Stimulated activated CD8-positive, alpha-beta memory T cell treated with anti-CD3 and anti-CD28 coated beads, Interleukin-2, amount 100 ng/mL, for 48 hours (primary cell): Measurements from ENCODE around the gene MYT1.
A peak's percentile ranks its signal among the peaks of the same experiment; 100 is the strongest.

Experiments
- DNase-seq, 2 donors: peaks; one replicate each; pipeline ENCODE4 v3.0.0-alpha.2; 2020; ENCODE audit warnings: low read depth in 2 of 2

MYT1 gene

DNA sequence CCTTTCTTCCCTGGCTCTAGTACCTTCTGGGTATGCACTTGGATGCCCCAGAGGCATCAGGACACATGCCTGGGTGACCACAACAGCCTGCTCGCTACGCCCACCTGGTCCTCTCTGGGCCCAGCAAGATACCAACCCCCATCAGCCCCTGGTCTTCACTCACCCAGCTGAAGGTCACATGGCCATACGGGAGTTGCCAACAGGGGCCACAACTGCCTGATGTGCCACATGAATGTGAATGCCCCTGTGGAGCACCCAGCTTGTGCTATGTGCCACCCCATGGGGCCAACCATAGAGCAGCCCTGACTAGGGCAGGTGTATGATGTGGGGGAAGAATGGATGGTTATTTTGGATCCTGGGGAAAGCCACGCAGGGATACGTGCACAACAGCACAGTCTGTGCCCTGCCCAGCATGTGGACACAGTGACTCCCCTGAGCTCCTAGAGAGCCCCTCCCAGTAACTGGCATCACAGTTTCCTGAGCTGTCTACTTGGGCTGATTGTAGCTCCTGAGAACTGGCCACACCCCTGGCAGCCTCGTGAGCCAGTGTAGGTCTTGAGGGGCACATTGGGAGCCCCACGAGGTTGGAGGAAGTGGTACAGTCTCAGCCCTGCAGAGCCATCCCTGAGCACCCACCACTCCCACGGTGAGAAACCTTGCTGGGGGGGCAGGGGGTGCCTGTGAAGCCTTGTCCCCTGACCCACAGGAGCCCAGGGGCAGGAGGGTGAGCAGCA, 80.8 kb downstream of the MYT1 start:
- DNase-seq = no peak

DNA sequence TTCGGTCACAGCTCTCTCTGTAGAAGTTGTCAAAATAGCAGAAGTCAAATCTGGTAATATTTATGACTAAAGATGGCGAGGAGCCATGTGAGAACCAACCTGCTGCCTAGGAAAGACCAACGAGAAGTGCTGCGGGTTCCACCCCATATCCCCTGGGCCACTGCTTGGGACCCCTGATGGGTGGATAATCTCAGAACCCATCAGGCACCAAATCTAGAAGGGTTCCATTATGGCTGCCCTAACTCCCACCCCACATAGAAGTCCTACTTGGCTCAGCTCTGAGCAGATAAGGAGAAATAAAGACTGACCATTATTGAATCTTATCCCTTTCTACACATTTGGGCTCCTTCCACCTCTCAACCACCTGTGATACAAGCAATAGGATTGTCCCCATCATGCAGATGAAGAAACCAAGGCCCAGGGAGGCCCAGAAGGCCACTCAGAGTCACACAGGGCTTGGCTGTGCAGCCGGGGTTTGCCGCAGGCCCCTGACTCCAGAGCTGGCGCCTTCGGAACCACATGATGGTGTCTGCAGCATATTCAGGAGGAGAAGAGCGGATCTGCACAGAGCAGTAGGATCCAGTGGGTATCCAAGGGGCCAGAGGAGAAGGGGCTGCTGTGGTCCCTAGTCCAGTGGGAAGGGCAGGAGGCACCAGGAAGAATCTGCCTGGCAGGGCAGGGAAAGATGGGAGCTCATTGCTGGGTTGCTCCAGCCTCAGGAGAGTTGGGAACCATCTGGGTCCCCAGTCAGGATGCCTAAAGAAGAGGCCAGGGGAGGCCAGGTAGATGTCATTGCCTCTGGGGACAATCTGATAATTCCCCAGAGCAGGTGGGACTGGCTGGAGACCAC, 81.7 kb downstream of the MYT1 start:
- no peak for DNase-seq

DNA sequence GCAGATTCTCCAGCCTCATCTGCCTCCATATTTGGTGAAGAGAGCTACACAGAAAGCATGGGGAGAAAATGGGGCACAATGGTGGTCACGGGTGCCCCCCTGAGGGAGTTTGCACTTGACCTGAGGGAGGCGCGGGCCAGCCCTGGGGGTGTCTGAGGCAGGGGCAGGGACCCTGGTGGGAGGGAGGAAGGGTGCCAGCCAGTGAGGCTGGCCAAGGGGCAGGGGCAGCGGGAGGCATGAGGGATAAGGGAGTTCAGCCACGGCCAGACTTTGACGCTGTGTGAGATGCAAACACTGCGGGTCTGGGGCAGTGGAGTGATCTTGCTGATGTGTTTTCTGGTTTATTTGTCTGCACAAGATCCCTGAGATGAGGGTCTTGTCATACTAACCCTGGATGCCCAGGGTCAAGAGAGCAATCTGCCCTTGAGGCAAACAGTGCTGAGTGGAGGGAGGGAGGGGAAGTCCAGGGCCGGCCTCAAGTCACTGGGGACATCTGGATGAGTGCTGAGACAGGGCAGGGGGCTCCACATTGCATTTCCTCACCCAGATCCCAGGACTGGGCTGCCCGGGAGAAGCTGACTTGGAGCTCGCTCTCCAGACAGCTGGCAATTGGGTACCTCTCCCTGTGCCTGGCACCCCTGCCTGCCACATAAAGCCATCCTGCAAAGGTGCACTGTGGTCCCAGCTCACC, 82.5 kb downstream of the MYT1 start:
- DNase-seq = no peak

DNA sequence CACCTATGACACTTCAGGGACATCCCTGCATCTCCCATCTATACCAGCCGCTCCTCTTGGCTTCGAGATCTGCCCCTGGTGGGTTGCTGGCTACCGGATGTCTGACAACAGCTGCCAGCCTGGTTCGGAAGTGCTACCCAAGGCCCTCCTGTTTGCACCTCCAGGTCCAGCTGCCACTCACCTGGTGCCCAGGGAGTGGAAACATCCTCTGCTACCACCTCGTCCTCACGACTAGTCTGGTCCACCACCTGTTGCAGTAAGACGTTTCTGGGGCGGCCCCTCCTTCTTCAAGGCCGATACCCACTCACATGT, 83.0 kb downstream of the MYT1 start:
- DNase-seq = no peak

DNA sequence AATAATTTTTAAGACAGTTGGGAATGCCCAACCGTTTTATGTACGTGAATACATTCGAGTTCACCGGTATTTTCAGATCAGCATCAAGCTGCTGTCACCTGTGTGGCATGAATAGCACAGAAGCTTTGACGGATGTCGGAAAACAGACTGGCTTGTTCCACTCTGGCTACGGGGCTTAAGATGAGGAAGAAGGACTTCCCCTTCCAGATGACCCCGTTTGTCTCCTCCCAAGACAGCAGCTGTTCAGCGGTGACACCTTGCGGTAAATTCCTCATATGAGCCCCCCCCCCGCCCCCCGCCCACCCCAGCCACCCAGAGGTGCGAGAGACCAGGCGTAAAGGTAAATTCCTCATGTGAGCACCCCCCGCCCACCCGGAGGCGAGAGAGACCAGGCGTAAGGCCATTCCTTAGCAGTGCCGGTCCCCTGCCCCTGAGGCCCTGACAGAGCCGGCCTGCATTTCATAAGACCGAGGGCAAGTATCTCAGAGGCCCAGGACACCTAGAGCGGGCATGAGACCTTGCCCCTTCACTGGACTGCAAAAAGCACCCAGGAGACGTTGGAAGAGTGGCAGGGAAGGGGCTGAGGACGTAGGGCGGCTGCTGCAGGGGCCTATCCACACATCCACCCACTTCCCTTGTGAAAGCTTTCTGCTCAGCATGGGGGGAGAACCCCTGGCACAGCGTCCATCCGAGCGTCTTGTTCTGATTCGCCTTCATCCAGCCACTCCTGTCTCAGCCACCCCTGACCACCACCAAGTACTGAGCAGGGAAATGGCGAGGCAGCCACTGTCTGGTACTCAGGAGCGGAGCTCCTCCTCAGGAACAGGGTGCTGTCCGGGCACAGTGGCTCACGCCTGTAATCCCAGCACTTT, 84.0 kb downstream of the MYT1 start:
- DNase-seq = no peak

DNA sequence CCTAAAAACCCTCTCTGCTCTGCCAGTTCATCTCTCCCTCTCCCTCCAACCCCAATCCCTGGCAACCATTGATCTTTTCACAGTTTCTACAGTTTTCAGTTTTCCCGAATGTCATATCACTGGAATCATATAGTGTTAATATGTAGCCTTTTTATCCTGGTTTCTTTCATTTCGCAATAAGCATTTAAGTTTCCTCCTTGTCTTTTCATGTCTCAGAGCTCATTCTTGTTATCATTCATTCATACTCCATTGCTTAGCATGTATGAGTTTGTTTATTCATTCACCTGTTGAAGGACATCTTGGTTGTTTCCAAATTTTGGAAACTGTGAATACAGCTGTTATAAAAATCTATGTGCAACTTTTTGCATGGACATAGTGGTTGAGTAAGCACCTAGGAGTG, 85.8 kb downstream of the MYT1 start:
- no peak for DNase-seq

DNA sequence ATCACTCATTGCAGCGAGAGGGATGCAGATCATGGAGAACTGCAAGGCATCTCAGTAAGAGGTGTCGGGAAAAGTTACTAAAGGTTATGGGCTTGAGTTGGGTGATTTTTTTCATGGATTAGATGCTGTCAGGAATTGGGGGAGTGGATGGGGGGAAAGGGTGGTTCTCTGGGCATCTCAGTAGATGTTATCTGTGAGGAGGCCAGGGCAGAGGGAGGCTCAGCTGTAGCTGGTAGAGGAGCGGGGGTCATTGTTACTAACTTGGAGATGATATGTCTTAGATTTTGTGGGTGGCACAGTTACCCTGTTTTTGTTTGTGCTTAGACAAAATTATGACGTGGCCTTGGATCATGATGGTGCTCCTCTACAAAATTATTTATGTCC, 88.7 kb downstream of the MYT1 start:
- no peak for DNase-seq

DNA sequence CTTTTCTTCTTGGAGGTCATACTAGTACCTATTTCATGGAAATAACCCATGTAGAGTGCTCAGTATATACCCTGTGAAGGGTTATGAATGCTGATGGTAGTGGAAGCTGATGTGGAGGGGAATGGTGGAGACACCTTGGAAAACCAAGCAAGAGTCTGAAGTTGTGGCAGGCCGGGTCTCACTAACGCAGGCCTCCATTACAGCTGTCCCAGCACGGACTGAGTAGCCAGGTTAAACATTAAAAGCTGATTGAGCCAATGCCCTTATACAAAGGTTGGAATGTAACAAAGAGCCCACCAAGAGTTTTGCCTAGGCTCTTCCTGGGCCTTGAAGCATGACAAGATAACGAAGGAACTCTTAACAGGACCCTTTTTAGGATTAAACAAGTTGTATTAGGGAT, 89.2 kb downstream of the MYT1 start:
- no peak for DNase-seq

DNA sequence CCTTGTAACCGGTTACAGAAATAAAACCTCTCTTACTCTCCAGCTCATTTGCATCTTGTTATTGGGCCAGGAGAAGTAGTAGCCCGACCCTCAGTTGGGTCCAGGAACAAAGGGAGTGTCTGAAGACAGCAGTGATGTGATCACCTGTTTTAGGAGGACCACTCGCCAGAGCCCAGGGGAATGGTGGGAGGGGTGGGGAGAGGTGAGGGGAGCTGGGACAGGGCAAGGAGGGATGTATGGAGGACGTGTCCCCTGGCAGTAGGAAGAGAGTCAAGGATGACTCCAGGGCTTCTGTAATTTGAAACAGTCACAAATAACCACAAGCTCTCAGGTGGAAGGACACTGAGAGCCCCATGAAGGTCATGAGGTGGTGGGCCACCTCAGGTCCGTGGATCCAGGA, 89.9 kb downstream of the MYT1 start:
- DNase-seq = no peak

DNA sequence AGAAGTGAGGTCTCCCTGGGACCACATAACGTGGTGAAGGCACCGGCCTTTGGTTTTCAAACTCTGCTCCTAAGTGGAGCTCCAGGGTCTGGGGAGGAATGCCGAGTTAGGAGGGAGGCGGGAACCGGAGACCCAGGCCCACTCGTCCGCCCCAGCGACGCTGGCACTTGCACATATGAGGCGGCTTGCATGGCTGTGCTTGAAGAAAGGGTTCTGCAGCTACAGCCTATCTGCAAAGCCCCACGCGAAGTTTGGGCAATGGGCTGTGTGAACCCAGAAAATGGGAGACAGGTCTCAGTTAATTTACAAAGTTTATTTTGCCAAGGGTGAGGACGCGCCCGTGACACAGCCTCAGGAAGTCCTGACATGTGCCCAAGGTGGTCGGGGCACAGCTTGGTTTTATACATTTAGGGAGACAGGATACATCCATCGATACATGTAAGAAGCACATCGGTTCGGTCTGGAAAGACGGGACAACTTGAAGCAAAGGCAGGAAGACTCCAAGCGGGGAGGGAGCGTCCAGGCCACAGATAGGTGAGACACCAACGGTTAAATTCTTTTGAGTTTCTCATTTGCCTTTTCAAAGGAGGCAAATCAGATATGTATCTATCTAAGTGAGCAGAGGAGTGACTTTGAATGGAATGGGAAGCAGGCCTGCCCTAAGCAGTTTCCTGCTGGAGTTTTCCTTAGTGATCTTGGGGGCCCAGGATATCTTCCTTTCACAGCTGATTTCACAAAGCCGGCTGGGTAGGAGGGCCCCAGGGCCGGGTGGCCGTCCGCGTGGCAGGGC, 90.5 kb downstream of the MYT1 start:
- no peak for DNase-seq

DNA sequence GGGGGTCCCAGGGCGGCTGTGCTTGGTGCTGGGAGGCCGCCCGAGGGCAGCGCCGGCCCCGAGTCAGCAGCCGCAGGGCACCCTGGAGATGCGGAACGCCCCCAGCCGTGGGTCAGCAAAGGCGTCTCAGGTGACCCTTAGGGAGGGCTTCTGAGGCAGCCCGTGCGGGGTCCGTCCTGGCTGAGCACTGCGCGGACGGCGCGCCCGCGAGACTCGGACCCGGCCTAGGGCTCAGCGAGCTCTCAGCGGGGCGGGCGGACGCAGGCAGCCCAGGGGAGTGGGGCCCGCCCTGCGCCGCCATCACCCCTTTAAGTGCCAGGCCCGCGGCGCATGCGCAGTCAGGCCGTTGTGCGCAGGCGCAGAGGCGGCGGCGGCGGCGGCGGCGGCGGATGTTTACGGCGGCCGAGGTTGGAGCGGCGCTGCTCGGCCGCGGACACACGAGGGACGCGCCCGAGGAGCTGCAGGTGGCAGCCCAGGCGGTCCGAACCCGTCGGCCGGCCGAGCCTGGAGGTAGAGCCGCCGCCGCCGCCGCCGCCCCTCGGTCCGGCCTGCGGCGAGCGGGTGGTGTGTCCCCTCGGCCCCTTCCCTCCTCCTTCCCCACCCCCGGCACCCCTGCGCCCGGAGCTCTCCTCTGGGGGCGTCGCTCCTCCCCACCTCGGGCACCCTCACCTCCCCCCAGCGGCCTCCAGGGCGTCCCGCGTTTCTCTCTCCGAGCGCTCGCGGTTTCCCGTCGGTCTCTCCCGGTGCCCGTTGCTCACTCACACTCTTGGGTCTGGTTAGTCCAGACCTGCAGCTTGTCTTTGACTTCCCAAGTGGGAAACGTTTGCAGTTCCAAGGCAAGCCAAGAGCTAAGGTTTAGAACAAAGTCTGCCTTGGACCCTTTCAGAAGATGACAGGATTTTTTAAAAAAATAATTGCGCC, 91.4 kb downstream of the MYT1 start, which contains the start of gene PCMTD2:
Gene PCMTD2, plus strand, starts transcription at position 388 of the 921 bp plus-strand sequence. CDS start 4,218 bp downstream, outside the sequence.
- DNase-seq = peak; percentile 77 to 83

DNA sequence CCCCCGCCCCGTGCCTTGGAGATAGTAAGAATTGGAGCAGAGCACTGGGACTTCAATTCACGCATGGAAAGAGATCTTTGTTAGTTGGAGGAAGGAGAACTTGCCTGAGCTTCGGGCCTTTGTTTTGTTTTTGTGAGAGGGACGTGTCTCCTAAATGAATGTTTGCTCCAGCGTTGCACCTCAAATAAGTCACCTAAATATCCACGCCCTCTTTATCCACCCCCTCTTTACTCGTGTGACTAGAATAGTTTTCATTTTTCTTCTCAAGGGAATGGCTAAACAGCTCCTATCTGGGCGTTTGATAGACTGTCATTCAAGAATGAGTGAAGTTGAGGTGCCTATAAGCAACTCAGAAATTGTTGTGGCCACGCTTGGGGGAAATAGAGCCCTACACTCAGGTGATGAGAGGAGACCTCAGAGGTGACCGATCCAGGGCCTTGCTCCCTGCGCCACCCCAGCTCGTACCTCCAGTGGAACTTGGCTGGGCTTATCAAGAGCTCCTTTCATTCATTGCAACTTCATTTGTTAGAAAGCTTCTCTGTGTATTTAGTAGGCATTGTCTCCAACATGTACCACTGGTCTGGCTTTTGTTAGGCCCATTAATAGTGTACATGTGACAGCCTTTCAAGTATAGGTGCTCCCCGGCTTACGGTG, 92.2 kb downstream of the MYT1 start:
- no peak for DNase-seq

DNA sequence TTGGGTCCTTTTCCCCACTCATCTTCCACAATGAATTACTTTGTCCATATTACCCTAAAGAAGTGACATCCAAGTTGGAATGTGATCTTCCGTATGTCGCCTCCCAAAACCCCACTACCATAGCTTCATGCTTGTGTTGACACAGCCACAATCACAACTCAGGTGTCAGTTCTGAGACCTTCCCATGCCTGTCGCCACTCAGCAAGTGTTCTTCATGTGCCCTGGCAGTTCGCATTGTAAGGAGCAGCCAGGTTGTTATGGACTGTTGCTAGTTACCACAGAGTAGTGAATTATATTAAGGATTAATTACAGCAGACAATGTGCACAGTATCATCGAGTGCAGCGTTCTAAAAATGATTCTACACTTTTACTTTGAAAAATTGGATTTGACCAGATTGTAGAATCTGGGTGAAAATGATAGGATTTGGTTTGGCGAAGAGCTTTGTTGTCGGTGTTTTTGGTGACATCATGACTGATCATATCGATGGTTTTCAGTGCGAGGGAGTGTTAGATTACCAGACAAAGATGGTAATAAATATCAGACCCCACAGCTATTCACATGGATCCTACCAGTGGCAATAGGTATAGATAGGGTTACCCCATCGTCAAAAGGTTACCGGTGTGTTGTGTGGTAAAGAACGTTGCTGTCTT, 93.0 kb downstream of the MYT1 start:
- DNase-seq = no peak

DNA sequence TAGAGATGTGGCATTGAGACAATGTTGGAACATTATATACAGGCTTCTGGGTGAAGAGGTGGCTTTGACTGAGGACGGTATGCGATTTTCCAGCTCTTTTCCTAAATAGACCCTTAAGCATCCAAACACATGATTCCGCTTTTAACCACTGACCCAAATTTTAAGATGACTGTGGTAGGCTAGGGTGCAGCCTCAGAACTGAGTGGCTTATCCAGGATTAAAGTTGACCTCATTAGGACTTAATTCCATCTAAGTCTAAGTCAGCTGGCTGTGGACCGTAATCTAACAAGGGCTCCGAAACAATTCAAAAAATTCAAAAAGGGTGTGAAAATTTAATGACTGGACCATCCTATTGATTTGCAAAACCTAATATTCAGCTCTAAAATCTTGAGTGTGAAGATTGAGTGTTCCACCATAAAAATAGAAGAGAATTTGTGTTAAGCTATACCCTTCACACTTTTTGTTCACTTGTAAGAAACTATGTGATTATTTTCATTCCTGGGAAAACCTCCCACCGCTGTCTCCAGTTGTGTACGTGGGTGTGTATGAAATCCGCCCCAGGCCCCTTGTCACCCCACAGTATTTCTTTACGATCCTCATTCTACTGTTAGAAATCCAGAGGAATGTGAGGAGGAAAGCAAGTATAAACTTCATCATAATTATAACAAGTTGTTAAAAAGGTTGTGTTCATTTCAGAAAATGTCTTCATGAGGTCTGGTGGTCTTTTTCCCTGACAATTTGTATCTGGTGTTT, 94.0 kb downstream of the MYT1 start:
- no peak for DNase-seq

DNA sequence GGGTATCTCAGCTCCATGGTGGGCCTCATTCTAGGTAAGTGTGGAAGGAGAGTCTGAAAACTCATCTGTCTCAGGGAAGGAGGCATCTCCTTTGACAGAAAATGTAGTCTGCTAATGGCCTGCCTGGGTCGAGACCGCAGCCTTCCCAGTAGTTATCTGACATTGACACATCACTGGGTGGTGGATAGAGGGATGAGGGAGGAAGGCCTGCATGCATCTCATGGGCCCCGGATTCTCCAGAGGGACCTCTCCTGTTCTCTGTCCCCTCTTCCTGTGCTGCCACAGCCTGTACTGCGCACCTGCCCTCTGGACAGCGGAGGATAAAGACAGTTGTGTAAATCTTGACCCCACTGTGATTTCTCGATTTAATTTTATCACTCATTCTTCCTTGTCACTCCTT, 96.0 kb downstream of the MYT1 start:
- no peak for DNase-seq

DNA sequence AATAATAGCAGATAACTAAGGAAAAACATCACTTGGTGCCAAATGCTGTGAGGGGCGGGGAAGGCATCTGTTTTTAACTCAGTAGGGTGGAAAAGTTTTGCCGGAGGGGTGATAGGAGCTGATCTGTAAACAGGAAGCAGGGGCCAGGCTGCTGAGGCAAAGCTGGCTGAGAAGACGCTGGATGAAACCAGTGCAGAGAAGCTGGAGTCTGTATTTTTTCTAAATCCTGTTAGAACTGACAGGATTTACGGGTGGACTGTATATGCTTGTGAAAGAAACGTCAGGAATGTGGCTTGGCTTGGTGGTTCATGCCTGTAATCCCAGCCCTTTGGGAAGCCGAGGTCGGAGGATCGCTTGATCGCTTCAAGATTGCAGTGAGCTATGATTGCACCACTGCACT, 96.9 kb downstream of the MYT1 start:
- DNase-seq = no peak

DNA sequence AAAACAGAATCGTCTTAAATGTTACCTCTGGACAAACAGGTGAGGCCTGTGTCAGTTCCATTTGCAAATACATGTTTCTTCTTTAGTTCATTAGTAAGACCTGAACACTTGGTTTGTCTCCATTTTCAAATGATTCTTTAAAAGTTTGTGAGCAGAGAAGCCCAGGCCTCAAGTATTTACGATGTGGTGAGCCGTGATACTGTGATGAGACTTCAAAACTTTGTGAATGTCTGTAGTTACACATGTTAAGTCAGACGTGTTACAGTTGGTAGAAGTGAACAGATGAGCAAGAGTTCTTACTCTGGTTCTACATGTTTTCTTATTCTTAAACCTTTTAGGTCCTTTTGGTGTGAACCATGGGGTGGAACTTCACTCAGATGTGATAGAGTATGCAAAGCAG, 99.8 kb downstream of the MYT1 start:
- no peak for DNase-seq

DNA sequence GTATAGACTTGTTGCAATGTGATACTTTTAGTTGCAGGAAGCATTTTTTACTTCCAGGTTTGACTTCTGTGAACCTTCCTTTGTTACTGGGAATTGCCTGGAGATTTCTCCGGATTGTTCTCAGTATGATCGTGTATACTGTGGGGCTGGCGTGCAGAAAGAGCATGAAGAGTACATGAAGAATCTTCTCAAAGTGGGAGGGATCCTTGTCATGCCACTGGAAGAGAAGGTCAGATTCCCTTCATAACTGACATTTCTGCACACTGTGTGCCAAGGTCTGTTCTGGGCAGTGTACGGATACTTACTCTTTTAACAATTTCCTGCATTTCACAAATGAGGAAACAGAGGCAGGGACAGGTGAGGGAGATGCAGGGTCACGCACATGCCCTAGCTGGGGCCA, 100.9 kb downstream of the MYT1 start:
- no peak for DNase-seq
